Measurements from ENCODE around the gene HMCN2.
A peak's percentile ranks its signal among the peaks of the same experiment; 100 is the strongest.
"Not testable (repeated sequence)": the region's sequence is repeated elsewhere in the genome, so short reads cannot be mapped to it uniquely, and the experiment has no call there.

HMCN2 gene

DNA sequence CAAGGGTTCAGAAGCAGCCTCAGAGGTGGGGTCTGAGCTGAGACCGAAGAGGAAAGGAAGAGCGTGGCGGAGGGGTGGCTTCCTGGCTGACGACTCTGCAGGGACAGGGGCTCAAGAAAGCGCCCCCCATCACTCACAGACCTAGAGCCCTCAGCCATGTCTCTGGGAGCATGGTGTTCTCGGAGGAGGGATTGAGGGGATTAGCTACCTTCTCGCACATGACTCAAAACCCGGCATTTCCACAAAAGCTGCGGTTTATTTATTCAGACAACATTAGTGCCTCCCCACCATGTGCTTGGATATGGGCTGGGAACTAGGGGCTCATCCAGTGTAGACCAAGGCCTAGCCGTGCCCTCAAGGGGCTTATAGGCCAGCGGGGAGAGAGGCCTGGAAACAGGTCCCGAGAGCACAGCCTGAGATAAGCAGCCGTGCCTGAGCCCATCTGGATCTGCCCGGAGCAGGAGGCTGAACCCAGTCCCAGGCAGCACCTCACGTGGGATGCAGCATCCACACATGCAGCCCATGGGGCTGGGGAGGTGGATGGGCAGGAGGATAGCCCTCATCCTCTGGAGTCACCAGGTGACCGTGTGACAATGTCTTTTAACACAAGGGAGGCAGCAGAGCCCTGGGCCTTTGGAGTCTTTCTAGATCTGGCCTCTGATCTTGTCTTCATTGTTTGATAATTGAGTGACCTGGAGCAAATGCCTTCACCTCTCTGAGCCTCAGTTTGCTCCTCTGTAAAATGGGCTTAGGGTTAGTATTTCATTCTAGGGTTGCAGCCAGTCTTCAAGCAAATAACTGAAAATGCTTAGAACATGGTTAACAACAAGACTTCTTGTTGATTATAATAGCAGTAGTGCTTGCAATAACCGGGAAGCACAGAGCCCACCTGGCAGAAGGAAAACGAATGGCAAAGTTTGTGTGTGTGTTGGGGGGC, 878 bp upstream of the HMCN2 start:
- Histone ChIP-seq H3K9ac (ENCODE audit: low read depth in 1 of 2, low read length in 2 of 2) (no peak overlapping the region), H3K27ac (ENCODE audit: low read depth in 2 of 2, low read length in 2 of 2) (peak overlapping the region in 1 of 2 donors; percentile 58), H3K9me3 (ENCODE audit: control insufficient read depth in 2 of 2, low read length in 2 of 2) (no peaks in the 10 kb centered on the region), H3K4me1 (ENCODE audit: control insufficient read depth in 2 of 2, insufficient read depth in 2 of 2, low read length in 2 of 2) (peaks cover 0 to 10% of the 10 kb centered on the region in 2 donors), H3K36me3 (ENCODE audit: control insufficient read depth in 2 of 2, insufficient read depth in 2 of 2, low read length in 2 of 2) (no peaks in the 10 kb centered on the region), H3K4me3 (ENCODE audit: low read length in 2 of 2) (no peak overlapping the region), H3K27me3 (ENCODE audit: control insufficient read depth in 2 of 2, insufficient read depth in 2 of 2, low read length in 2 of 2) (peaks cover 38 to 42% of the 10 kb centered on the region in 2 donors)

- H3K9me3 ChIP-seq (ENCODE audit: control insufficient read depth in 2 of 2, low read length in 2 of 2): no peaks in the 10 kb centered on the region
- H3K4me3 ChIP-seq (ENCODE audit: low read length in 2 of 2): peak overlapping the region in 1 of 2 donors; percentile 23
- H3K27ac ChIP-seq (ENCODE audit: low read depth in 2 of 2, low read length in 2 of 2): peak overlapping the region; percentile 42 to 58
- H3K4me1 ChIP-seq (ENCODE audit: control insufficient read depth in 2 of 2, insufficient read depth in 2 of 2, low read length in 2 of 2): peaks cover 0 to 10% of the 10 kb centered on the region in 2 donors
- peaks cover 38 to 42% of the 10 kb centered on the region in 2 donors for H3K27me3 ChIP-seq (ENCODE audit: control insufficient read depth in 2 of 2, insufficient read depth in 2 of 2, low read length in 2 of 2)
- no peaks in the 10 kb centered on the region for H3K36me3 ChIP-seq (ENCODE audit: control insufficient read depth in 2 of 2, insufficient read depth in 2 of 2, low read length in 2 of 2)
- H3K9ac ChIP-seq (ENCODE audit: low read depth in 1 of 2, low read length in 2 of 2): peak overlapping the region in 1 of 2 donors; percentile 12
Measured at GRCh38 chr9:130266236-130267098, 907 bp downstream of the HMCN2 start.

DNA sequence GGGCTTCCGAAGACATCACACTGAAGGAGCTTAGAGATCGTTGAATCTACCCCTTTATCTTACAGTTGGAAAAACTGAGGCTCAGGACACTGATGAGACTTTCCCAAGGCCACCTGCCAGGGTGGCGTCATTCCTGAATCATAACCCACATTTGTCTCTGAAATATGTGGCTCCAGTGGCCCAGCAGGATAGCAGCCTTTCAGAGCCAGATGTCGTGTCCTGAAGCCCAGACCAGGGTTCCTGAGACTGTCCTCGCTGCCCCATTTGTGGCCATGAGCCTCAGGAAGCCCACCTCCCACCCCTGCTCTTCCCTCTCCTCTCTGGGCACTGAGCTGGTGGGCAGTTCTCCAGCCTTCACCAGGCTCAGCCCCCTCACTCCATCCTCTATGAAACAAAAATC, 2.4 kb downstream of the HMCN2 start:
- H3K36me3 ChIP-seq (ENCODE audit: control insufficient read depth in 2 of 2, insufficient read depth in 2 of 2, low read length in 2 of 2): no peaks in the 10 kb centered on the region
- H3K4me3 ChIP-seq (ENCODE audit: low read length in 2 of 2): no peak overlapping the region
- peak overlapping the region in 1 of 2 donors; percentile 26 for H3K9ac ChIP-seq (ENCODE audit: low read depth in 1 of 2, low read length in 2 of 2)
- peak overlapping the region; percentile 57 to 70 for H3K27ac ChIP-seq (ENCODE audit: low read depth in 2 of 2, low read length in 2 of 2)
- peaks cover 0 to 10% of the 10 kb centered on the region in 2 donors for H3K4me1 ChIP-seq (ENCODE audit: control insufficient read depth in 2 of 2, insufficient read depth in 2 of 2, low read length in 2 of 2)
- no peaks in the 10 kb centered on the region for H3K9me3 ChIP-seq (ENCODE audit: control insufficient read depth in 2 of 2, low read length in 2 of 2)
- peaks cover 38 to 42% of the 10 kb centered on the region in 2 donors for H3K27me3 ChIP-seq (ENCODE audit: control insufficient read depth in 2 of 2, insufficient read depth in 2 of 2, low read length in 2 of 2)

DNA sequence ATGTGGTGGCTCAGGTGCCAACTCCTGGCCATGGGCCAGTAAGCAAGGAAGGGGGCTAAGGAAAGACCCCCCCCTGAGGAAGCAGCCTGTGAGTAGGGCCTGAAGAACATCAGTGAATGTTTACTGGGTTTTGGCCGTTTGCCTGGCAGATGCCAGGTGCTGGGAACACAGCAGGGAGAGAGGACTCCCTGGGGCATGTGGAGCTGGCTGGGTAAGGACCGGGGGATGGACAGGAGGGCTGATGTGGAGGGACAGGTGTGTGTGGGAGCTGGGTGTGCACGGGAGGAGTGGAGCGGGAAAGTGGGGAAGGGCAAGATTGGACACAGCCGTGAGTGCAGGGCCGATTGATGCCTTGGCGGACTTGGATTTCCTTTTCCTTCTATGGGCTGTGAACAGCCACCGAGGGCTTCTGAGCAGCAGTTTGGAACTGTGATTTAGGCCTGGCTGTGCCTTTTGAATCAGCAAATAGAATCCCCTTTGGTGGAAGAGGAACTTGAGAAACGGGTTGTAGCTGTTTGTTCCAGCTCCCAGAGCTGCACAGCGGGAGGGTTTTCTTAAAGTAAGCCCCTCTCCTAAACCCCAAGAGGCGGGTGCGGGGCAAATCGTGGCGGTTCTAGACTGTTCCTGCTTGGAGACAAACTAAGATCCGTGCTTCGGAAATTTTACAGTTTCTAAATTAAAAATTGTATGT, 3.1 kb downstream of the HMCN2 start:
- Histone ChIP-seq H3K9ac (ENCODE audit: low read depth in 1 of 2, low read length in 2 of 2) (peak overlapping the region in 1 of 2 donors; percentile 26), H3K36me3 (ENCODE audit: control insufficient read depth in 2 of 2, insufficient read depth in 2 of 2, low read length in 2 of 2) (no peaks in the 10 kb centered on the region), H3K27me3 (ENCODE audit: control insufficient read depth in 2 of 2, insufficient read depth in 2 of 2, low read length in 2 of 2) (peaks cover 31 to 36% of the 10 kb centered on the region in 2 donors), H3K4me3 (ENCODE audit: low read length in 2 of 2) (peak overlapping the region in 1 of 2 donors; percentile 23), H3K27ac (ENCODE audit: low read depth in 2 of 2, low read length in 2 of 2) (peak overlapping the region; percentile 57 to 70), H3K4me1 (ENCODE audit: control insufficient read depth in 2 of 2, insufficient read depth in 2 of 2, low read length in 2 of 2) (peaks cover 0 to 10% of the 10 kb centered on the region in 2 donors), H3K9me3 (ENCODE audit: control insufficient read depth in 2 of 2, low read length in 2 of 2) (no peaks in the 10 kb centered on the region)

DNA sequence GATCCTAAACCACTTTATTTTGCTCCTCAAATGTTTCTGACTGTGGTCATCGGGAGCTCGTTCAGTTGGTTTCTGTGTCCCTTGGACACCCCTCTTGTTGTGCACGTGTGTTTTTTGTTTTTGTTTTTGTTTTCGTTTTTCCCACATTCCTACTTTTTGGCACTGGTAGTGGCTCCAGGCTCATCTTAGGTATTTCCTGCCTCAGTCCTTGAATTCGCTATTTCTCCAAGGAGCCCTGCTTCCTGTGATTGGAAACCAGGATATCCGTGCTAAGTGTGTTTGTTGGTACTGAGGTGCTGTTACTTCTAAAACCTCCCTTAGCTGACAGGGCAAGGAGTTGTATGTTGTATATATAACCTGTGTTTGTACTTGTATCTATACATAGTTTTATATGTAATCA, 5.9 kb downstream of the HMCN2 start:
- H3K27me3 ChIP-seq (ENCODE audit: control insufficient read depth in 2 of 2, insufficient read depth in 2 of 2, low read length in 2 of 2): peaks cover 16 to 19% of the 10 kb centered on the region in 2 donors
- H3K27ac ChIP-seq (ENCODE audit: low read depth in 2 of 2, low read length in 2 of 2): peak overlapping the region in 1 of 2 donors; percentile 42
- peaks cover 0 to 5% of the 10 kb centered on the region in 2 donors for H3K4me1 ChIP-seq (ENCODE audit: control insufficient read depth in 2 of 2, insufficient read depth in 2 of 2, low read length in 2 of 2)
- H3K36me3 ChIP-seq (ENCODE audit: control insufficient read depth in 2 of 2, insufficient read depth in 2 of 2, low read length in 2 of 2): no peaks in the 10 kb centered on the region
- H3K4me3 ChIP-seq (ENCODE audit: low read length in 2 of 2): no peak overlapping the region
- H3K9ac ChIP-seq (ENCODE audit: low read depth in 1 of 2, low read length in 2 of 2): no peak overlapping the region
- H3K9me3 ChIP-seq (ENCODE audit: control insufficient read depth in 2 of 2, low read length in 2 of 2): no peaks in the 10 kb centered on the region

DNA sequence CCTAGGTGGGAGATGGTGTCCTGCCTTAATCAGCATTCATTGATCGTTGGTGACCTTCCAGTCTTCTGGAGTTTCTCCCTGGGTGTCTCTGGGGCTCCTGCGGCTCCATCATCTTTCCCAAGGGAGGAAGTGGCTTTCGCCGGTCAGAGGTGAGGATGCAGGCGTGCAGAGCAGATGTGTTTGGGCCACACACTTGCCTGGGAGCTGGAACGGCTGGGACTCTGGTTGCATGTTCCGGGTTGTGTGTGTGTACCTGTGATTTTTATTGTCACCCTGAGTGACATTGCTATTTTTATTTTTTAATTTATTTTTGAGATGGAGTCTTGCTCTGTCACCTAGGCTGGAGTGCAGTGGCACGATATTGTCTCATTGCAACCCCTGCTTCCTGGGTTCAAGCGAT, 9.6 kb downstream of the HMCN2 start:
- Histone ChIP-seq H3K27me3 (ENCODE audit: control insufficient read depth in 2 of 2, insufficient read depth in 2 of 2, low read length in 2 of 2) (no peaks in the 10 kb centered on the region), H3K27ac (ENCODE audit: low read depth in 2 of 2, low read length in 2 of 2) (no peak overlapping the region)

GRCh38 chr9:130276121-130276520, 10.6 kb downstream of the HMCN2 start:
- H3K4me3 ChIP-seq (ENCODE audit: low read length in 2 of 2): no peak overlapping the region
- H3K36me3 ChIP-seq (ENCODE audit: control insufficient read depth in 2 of 2, insufficient read depth in 2 of 2, low read length in 2 of 2): no peaks in the 10 kb centered on the region
- H3K9ac ChIP-seq (ENCODE audit: low read depth in 1 of 2, low read length in 2 of 2): no peak overlapping the region
- H3K27ac ChIP-seq (ENCODE audit: low read depth in 2 of 2, low read length in 2 of 2): no peak overlapping the region
- no peaks in the 10 kb centered on the region for H3K9me3 ChIP-seq (ENCODE audit: control insufficient read depth in 2 of 2, low read length in 2 of 2)
- no peaks in the 10 kb centered on the region for H3K4me1 ChIP-seq (ENCODE audit: control insufficient read depth in 2 of 2, insufficient read depth in 2 of 2, low read length in 2 of 2)
- H3K27me3 ChIP-seq (ENCODE audit: control insufficient read depth in 2 of 2, insufficient read depth in 2 of 2, low read length in 2 of 2): no peaks in the 10 kb centered on the region

More for the DNA sequence above, 9.6 kb downstream of the HMCN2 start:
- Histone ChIP-seq H3K36me3 (ENCODE audit: control insufficient read depth in 2 of 2, insufficient read depth in 2 of 2, low read length in 2 of 2) (no peaks in the 10 kb centered on the region), H3K9me3 (ENCODE audit: control insufficient read depth in 2 of 2, low read length in 2 of 2) (no peaks in the 10 kb centered on the region), H3K4me1 (ENCODE audit: control insufficient read depth in 2 of 2, insufficient read depth in 2 of 2, low read length in 2 of 2) (no peaks in the 10 kb centered on the region), H3K9ac (ENCODE audit: low read depth in 1 of 2, low read length in 2 of 2) (no peak overlapping the region), H3K4me3 (ENCODE audit: low read length in 2 of 2) (no peak overlapping the region)

DNA sequence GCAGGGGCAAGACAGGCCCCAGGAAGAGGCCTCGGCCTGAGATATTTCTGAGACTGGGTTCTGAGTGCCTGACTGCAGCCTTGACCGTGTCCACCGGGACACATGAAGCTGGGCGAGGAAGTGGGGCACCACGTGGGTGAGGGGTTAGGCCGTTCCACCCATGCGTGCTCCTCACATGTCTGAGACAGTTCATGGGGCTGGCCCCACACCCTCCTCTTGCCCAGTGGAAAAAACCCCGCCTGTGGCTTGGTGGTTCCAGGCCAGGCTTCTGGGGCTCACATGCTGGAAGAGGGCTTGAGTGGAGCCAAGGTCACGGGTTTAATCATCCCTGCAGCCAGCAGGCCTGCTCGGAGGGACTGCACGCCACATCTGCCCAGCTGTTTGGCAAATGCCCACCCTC, 11.4 kb downstream of the HMCN2 start:
- no peaks in the 10 kb centered on the region for H3K36me3 ChIP-seq (ENCODE audit: control insufficient read depth in 2 of 2, insufficient read depth in 2 of 2, low read length in 2 of 2)
- H3K9me3 ChIP-seq (ENCODE audit: control insufficient read depth in 2 of 2, low read length in 2 of 2): no peaks in the 10 kb centered on the region

GRCh38 chr9:130277525-130277924, 12.0 kb downstream of the HMCN2 start:
- not testable (repeated sequence) for H3K27me3 ChIP-seq (ENCODE audit: control insufficient read depth in 2 of 2, insufficient read depth in 2 of 2, low read length in 2 of 2); H3K27ac ChIP-seq (ENCODE audit: low read depth in 2 of 2, low read length in 2 of 2); H3K36me3 ChIP-seq (ENCODE audit: control insufficient read depth in 2 of 2, insufficient read depth in 2 of 2, low read length in 2 of 2); H3K9me3 ChIP-seq (ENCODE audit: control insufficient read depth in 2 of 2, low read length in 2 of 2); H3K4me1 ChIP-seq (ENCODE audit: control insufficient read depth in 2 of 2, insufficient read depth in 2 of 2, low read length in 2 of 2); H3K9ac ChIP-seq (ENCODE audit: low read depth in 1 of 2, low read length in 2 of 2); H3K4me3 ChIP-seq (ENCODE audit: low read length in 2 of 2)

More for the DNA sequence above, 11.4 kb downstream of the HMCN2 start:
- no peak overlapping the region for H3K27ac ChIP-seq (ENCODE audit: low read depth in 2 of 2, low read length in 2 of 2)
- H3K4me1 ChIP-seq (ENCODE audit: control insufficient read depth in 2 of 2, insufficient read depth in 2 of 2, low read length in 2 of 2): no peaks in the 10 kb centered on the region
- no peak overlapping the region for H3K9ac ChIP-seq (ENCODE audit: low read depth in 1 of 2, low read length in 2 of 2)
- no peak overlapping the region for H3K4me3 ChIP-seq (ENCODE audit: low read length in 2 of 2)
- H3K27me3 ChIP-seq (ENCODE audit: control insufficient read depth in 2 of 2, insufficient read depth in 2 of 2, low read length in 2 of 2): no peaks in the 10 kb centered on the region

Data from mucosa of rectum (tissue), 2 donors.